ENCODE results near the gene ZBTB7C. TPM values are rescaled to one million over a fixed set of nuclear protein-coding genes. Genes with fewer than 3 reads are reported as not detected.

The ZBTB7C gene
- polyA plus RNA-seq, 1 donor (not counting 4 experiments of a cell fraction or from before 2014, with no cell fraction given): 0.58 TPM

DNA sequence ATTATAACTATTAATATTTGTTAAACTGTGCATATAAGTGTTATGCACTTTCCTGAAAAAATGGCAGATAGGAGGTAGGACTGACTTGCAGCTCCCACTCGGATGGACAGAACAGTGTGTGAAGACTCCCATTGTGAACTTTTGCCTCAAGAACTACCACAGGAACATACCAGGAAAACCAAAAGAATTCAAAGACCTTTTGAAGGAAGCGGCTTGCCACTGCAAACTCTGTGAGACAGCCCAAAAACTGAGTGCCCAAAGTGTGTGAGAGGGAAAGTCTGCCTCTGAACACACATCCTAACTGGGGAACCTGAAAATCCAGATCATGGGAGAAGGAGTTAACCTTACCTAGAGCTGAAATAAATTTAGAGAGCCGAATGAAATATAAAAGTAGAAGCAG, 171.0 kb downstream of the ZBTB7C start:
- dilution Hi-C loops (cut with MboI; ENCODE audit: extremely low pct_ligation_motif_present, low sequenced_read_pairs): loop anchor here (25.0 kb wide), 1 partner anchor 199 kb away; no protein-coding TSS in a partner anchor

DNA sequence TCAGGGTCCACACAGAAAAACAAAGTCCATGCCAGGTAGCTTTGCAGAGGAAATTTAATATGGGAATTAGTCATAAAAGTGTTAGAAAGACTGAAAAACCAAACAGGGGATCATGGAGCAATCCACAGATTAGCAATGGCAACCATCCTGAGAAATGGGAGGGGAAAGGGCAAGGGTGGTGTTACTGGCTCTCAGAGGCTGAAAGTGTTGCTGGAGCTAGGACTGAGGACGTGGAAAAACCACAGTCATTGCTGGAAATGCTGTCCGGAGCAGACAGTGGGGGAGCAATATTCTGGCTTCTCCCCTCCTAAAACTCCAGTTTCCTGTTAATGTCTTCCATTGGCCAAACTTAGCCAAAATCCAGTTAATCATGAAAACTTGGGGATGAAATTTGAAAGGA, 172.4 kb downstream of the ZBTB7C start:
- dilution Hi-C loops (cut with MboI; ENCODE audit: extremely low pct_ligation_motif_present, low sequenced_read_pairs): loop anchor here (25.0 kb wide), 1 partner anchor 200 kb away; no protein-coding TSS in a partner anchor
- FAIRE-seq: no peak
- no peak overlapping the region for H2AFZ ChIP-seq (ENCODE audit: control insufficient read depth, low read length)

More for the DNA sequence above, 171.0 kb downstream of the ZBTB7C start:
- no peaks in the 10 kb centered on the region for H3K36me3 ChIP-seq (ENCODE audit: control insufficient read depth in 2 of 2, extremely low read depth in 1 of 2, insufficient read depth in 2 of 2, low read length in 2 of 2)
- H3K79me2 ChIP-seq (ENCODE audit: control insufficient read depth, insufficient read depth, low read length): no peaks in the 10 kb centered on the region
- H3K27ac ChIP-seq (ENCODE audit: control insufficient read depth, insufficient read depth, low read length): no peak overlapping the region
- no peaks in the 10 kb centered on the region for H3K9me1 ChIP-seq (ENCODE audit: control insufficient read depth, extremely low read depth, insufficient read depth, low read length)
- no peak overlapping the region for H2AFZ ChIP-seq (ENCODE audit: control insufficient read depth, low read length)
- no peaks in the 10 kb centered on the region for H3K4me1 ChIP-seq (ENCODE audit: control insufficient read depth, extremely low read depth, insufficient read depth, low read length)
- no peak overlapping the region for H3K4me2 ChIP-seq (ENCODE audit: control insufficient read depth, extremely low read depth, insufficient read depth, low read depth, low read length)
- H3K9me3 ChIP-seq (ENCODE audit: control insufficient read depth, low read depth, low read length): no peaks in the 10 kb centered on the region
- FAIRE-seq (no peak), DNase-seq (ENCODE audit: low read depth, low spot score) (no peak)
- no peaks in the 10 kb centered on the region for H4K20me1 ChIP-seq (ENCODE audit: control insufficient read depth, extremely low read depth, insufficient read depth, low read length)
- TF ChIP-seq EZH2 (IDR thresholded peaks at IDR 0.05; ENCODE audit: low read length): no peak
- TF ChIP-seq, protein P1, sequence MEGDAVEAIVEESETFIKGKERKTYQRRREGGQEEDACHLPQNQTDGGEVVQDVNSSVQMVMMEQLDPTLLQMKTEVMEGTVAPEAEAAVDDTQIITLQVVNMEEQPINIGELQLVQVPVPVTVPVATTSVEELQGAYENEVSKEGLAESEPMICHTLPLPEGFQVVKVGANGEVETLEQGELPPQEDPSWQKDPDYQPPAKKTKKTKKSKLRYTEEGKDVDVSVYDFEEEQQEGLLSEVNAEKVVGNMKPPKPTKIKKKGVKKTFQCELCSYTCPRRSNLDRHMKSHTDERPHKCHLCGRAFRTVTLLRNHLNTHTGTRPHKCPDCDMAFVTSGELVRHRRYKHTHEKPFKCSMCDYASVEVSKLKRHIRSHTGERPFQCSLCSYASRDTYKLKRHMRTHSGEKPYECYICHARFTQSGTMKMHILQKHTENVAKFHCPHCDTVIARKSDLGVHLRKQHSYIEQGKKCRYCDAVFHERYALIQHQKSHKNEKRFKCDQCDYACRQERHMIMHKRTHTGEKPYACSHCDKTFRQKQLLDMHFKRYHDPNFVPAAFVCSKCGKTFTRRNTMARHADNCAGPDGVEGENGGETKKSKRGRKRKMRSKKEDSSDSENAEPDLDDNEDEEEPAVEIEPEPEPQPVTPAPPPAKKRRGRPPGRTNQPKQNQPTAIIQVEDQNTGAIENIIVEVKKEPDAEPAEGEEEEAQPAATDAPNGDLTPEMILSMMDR (optimal IDR thresholded peaks at IDR 0.05 in 1 of 3, IDR thresholded peaks at IDR 0.05 in 1 of 3, conservative IDR thresholded peaks at IDR 0.05 in 1 of 3; ENCODE audit: extremely low read depth in 1 of 3, insufficient read depth in 2 of 3, low read length in 3 of 3): no peak
- H3K27me3 ChIP-seq (ENCODE audit: control insufficient read depth, extremely low read depth, insufficient read depth, low read length): no peaks in the 10 kb centered on the region
- H3K9ac ChIP-seq (ENCODE audit: control insufficient read depth, extremely low read depth, insufficient read depth, low read length): no peak overlapping the region
- H3K4me3 ChIP-seq (ENCODE audit: control insufficient read depth in 2 of 3, extremely low read depth in 1 of 3, insufficient read depth in 2 of 3, low read depth in 1 of 3, low read length in 3 of 3): no peak overlapping the region

More for the DNA sequence above, 172.4 kb downstream of the ZBTB7C start:
- TF ChIP-seq EZH2 (IDR thresholded peaks at IDR 0.05; ENCODE audit: low read length): no peak
- TF ChIP-seq, protein P1 (optimal IDR thresholded peaks at IDR 0.05 in 1 of 3, IDR thresholded peaks at IDR 0.05 in 1 of 3, conservative IDR thresholded peaks at IDR 0.05 in 1 of 3; ENCODE audit: extremely low read depth in 1 of 3, insufficient read depth in 2 of 3, low read length in 3 of 3): no peak
- no peaks in the 10 kb centered on the region for H3K4me1 ChIP-seq (ENCODE audit: control insufficient read depth, extremely low read depth, insufficient read depth, low read length)
- no peaks in the 10 kb centered on the region for H3K27me3 ChIP-seq (ENCODE audit: control insufficient read depth, extremely low read depth, insufficient read depth, low read length)
- H3K9ac ChIP-seq (ENCODE audit: control insufficient read depth, extremely low read depth, insufficient read depth, low read length): no peak overlapping the region
- no peak overlapping the region for H3K4me2 ChIP-seq (ENCODE audit: control insufficient read depth, extremely low read depth, insufficient read depth, low read depth, low read length)
- no peaks in the 10 kb centered on the region for H3K9me1 ChIP-seq (ENCODE audit: control insufficient read depth, extremely low read depth, insufficient read depth, low read length)
- no peaks in the 10 kb centered on the region for H4K20me1 ChIP-seq (ENCODE audit: control insufficient read depth, extremely low read depth, insufficient read depth, low read length)
- H3K9me3 ChIP-seq (ENCODE audit: control insufficient read depth, low read depth, low read length): no peaks in the 10 kb centered on the region
- no peak overlapping the region for H3K4me3 ChIP-seq (ENCODE audit: control insufficient read depth in 2 of 3, extremely low read depth in 1 of 3, insufficient read depth in 2 of 3, low read depth in 1 of 3, low read length in 3 of 3)
- H3K79me2 ChIP-seq (ENCODE audit: control insufficient read depth, insufficient read depth, low read length): no peaks in the 10 kb centered on the region
- H3K36me3 ChIP-seq (ENCODE audit: control insufficient read depth in 2 of 2, extremely low read depth in 1 of 2, insufficient read depth in 2 of 2, low read length in 2 of 2): no peaks in the 10 kb centered on the region
- no peak for DNase-seq (ENCODE audit: low read depth, low spot score)
- H3K27ac ChIP-seq (ENCODE audit: control insufficient read depth, insufficient read depth, low read length): no peak overlapping the region
